K562 (cell line): ENCODE measurements around the gene KAZN. TPM values are rescaled to one million over a fixed set of nuclear protein-coding genes. Genes with fewer than 3 reads are reported as not detected.

Experiments used
- JUND ChIP-seq, 2 experiments: IDR thresholded peaks; 2 replicates in 1 of 2; 3 replicates in 1 of 2; pipeline ENCODE4 v1.6.1; 2011; ENCODE audit warnings: borderline replicate concordance in 2 of 2, low read depth in 2 of 2, low read length in 2 of 2, improper control_type of control experiment in 1 of 2, missing biosample characterization in 1 of 2, missing genetic modification characterization in 1 of 2, missing genetic modification reagents in 1 of 2
- SRSF3 ChIP-seq: fragments of 200-400 bp; formaldehyde crosslinking; IDR thresholded peaks from 2 replicates; pipeline ENCODE4 v1.6.1; 2016; ENCODE audit warnings: mild to moderate bottlenecking, low read length, moderate library complexity; ENCODE audit not compliant: insufficient read depth
- SRSF7 ChIP-seq: fragments of 200-400 bp; formaldehyde crosslinking; optimal IDR thresholded peaks from 2 replicates; pipeline ENCODE3; 2017; ENCODE audit warnings: mild to moderate bottlenecking, low read depth, low read length
- THAP12 ChIP-seq: fragments of 250-450 bp; sonication (Bioruptor Pico); IDR thresholded peaks from 2 replicates; pipeline ENCODE4 v1.9.0; 2021; ENCODE audit warnings: mild to moderate bottlenecking, inconsistent platforms
- polyA plus RNA-seq, 8 experiments: library from polyadenylated mRNA; depleted of rRNA in 4 of 8; stranded (reverse) in 5 of 8; unstranded in 3 of 8; fragments of >200 nt; fragmentation: Nextera tagmentation in 2 of 8; fragmentation: Illumina TruSeq in 1 of 8; extraction: Ambion mirVana in 2 of 8; extraction: Trizol in 1 of 8; gene quantifications; 2 replicates each; pipeline versions ENCODE4 v1.2.1 to v1.2.3, GENCODE V29; 2011 to 2014; ENCODE audit warnings: inconsistent platforms in 1 of 8, missing spikeins in 1 of 8
- total RNA-seq, 7 experiments: library from RNA; depleted of rRNA in 6 of 7; stranded (reverse); fragments of >200 nt in 6 of 7; fragmentation: Illumina TruSeq in 2 of 7; extraction: Trizol in 2 of 7; gene quantifications; 2 replicates each; pipeline versions ENCODE4 v1.2.1 to v1.2.3, GENCODE V29; 2011 to 2021; ENCODE audit warnings: low replicate concordance in 1 of 7
- TF ChIP-seq, protein P1 (sequence below): fragments of 450-650 bp; IDR thresholded peaks from 2 replicates; pipeline ENCODE4 v1.6.1; 2016; ENCODE audit warnings: antibody characterized with exemption
- TF ChIP-seq, protein P2 (sequence below), 2 experiments: IDR thresholded peaks; 2 replicates each; pipeline ENCODE4 v1.6.1; 2012; ENCODE audit warnings: improper control_type of control experiment in 2 of 2, low read depth in 2 of 2, low read length in 2 of 2, borderline replicate concordance in 1 of 2

KAZN gene
- total and polyA plus RNA-seq, 9 of the 15 experiments (the other 6 are each of a cell fraction or from before 2014, with no cell fraction given), result 2.1 to 21.6 (median 5.4) TPM

GRCh38 chr1:14648391-14648790 lies 49.9 kb downstream of the KAZN start (continued):
- TF ChIP-seq THAP12 (CRISPR knock-in tag) (no peak), SRSF3 (no peak), JUND (IDR thresholded peaks at IDR 0.05; ENCODE audit: borderline replicate concordance, low read depth, low read length) (no peak), JUND (tag; IDR thresholded peaks at IDR 0.05; ENCODE audit: borderline replicate concordance, low read depth, low read length) (no peak), SRSF7 (no peak)
- TF ChIP-seq, protein P1, sequence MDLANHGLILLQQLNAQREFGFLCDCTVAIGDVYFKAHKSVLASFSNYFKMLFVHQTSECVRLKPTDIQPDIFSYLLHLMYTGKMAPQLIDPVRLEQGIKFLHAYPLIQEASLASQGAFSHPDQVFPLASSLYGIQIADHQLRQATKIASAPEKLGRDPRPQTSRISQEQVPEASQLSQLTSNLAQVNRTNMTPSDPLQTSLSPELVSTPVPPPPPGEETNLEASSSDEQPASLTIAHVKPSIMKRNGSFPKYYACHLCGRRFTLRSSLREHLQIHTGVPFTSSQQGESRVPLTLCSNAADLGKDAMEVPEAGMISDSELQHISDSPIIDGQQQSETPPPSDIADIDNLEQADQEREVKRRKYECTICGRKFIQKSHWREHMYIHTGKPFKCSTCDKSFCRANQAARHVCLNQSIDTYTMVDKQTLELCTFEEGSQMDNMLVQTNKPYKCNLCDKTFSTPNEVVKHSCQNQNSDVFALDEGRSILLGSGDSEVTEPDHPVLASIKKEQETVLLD, result no peak
- TF ChIP-seq, protein P2, sequence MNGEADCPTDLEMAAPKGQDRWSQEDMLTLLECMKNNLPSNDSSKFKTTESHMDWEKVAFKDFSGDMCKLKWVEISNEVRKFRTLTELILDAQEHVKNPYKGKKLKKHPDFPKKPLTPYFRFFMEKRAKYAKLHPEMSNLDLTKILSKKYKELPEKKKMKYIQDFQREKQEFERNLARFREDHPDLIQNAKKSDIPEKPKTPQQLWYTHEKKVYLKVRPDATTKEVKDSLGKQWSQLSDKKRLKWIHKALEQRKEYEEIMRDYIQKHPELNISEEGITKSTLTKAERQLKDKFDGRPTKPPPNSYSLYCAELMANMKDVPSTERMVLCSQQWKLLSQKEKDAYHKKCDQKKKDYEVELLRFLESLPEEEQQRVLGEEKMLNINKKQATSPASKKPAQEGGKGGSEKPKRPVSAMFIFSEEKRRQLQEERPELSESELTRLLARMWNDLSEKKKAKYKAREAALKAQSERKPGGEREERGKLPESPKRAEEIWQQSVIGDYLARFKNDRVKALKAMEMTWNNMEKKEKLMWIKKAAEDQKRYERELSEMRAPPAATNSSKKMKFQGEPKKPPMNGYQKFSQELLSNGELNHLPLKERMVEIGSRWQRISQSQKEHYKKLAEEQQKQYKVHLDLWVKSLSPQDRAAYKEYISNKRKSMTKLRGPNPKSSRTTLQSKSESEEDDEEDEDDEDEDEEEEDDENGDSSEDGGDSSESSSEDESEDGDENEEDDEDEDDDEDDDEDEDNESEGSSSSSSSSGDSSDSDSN (IDR thresholded peaks at IDR 0.05; ENCODE audit: borderline replicate concordance in 1 of 2, low read depth in 2 of 2, low read length in 2 of 2), result no peak
